ENCODE measurements around the gene MRPS25.

Gene MRPS25

DNA sequence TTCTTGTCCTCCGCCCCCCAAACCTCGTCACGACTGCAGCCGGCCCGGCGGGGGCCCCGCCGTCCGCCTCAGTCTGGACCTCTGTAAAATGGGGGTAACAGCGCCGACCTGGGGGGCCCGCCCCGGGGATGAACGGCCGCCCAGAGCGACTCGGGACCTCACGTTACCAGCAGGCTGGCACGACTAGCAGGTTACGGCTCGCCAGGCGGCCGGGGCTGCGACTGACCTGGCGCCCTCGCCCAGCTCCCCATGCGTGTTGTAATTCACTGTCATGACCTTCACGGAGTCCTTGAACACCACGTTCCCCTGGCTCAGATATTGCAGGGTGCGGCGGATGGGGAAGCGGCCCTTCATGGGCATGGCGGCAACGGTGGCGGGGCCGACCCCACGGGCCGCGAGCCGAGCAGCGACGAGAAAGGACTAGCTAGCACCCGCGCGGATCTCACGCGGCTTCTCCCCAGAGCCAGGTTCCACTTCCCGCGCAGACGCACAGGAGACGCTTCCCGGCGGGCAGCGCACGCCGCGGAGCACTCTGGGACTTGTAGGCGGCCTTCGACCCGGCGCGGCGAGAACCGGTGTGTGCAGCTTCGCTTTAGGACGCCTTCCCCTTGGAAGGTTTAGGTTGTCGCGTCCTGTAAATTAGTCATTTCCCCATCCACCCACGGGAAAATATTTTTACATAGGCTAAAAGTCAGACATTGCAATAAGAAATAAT is at the start of gene MRPS25:
Gene MRPS25, minus strand, starts transcription at position 481 of the 715 bp plus-strand sequence. Its CDS starts 121 bp downstream, at position 360.
- peak; percentile 77 for DNase-seq

- no peak for DNase-seq
Measured at GRCh38 chr3:15113884-15114283, 48.8 kb upstream of the MRPS25 start.

GRCh38 chr3:15113471-15113870 is 48.4 kb upstream of the MRPS25 start:
- DNase-seq: peak; percentile 56

- DNase-seq: no peak
Measured at GRCh38 chr3:15112011-15112410, 46.9 kb upstream of the MRPS25 start.

DNA sequence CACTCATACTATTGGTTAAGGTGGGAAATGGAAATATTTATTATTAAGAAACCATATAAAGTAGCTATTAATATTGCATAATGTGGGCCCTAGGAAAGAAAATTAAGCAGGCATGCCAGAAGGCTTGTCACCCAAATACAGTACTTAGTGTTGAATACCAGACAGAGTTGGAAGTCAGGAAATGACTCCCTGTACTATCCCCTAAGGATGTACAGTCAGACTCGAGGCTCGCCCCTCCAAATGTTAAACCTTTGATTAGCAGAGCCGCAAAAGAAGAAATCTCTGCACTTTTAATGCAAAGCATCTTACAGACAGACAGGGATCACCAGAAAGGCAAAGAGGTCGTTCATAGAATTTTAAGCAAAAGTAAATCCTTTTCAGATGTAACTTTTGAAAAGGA is 45.1 kb upstream of the MRPS25 start:
- no peak for DNase-seq

GRCh38 chr3:15108869-15109268 is 43.8 kb upstream of the MRPS25 start:
- no peak for DNase-seq

DNA sequence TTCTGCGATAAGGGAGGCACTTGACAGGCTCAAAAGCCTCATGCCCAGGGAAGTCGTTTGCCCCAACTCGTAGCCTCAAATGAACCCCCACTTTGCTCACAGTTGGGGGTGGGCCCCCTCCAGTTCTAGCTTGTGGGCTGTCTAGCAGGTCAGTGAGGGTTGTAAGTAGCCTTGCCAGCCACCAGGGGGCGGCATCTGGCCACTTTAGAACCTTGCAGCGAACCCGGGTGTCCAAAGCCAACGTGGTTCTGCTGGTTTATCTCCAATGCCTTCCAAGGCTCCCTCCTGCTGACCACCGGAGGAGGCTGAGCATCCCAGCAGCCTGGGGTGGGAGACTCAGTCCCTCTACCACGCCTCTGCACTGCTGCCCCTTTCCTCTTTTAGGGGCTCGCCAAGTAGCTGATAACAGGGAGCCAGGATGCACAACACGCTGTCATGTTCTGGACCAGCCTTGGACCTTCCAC is 43.0 kb upstream of the MRPS25 start:
- peak; percentile 56 for DNase-seq

- DNase-seq: no peak
Measured at GRCh38 chr3:15107075-15107947, 42.2 kb upstream of the MRPS25 start.

- DNase-seq: no peak
Measured at GRCh38 chr3:15102836-15103235, 37.7 kb upstream of the MRPS25 start.

DNA sequence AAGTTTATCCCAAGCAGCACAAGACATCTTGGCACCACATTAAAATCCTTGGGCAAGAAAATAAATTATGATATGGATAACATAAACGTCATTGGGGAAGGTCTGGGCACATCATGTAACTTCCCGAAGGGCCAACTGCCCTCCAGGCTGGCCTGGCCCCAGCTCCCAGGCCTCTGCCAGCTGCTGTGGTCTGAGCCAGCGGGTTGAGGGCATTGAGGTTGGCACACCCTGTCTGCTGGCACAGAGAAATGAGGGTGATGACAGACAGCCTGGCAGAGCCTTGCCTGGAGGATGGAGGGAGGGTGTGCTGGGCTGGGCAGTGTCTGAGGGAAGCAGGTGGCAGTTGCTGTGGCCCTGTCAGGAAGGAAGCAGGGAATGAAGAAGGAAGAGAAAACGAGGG is 37.1 kb upstream of the MRPS25 start:
- DNase-seq: no peak

- no peak for DNase-seq
Measured at GRCh38 chr3:15099364-15100098, 34.4 kb upstream of the MRPS25 start.

DNA sequence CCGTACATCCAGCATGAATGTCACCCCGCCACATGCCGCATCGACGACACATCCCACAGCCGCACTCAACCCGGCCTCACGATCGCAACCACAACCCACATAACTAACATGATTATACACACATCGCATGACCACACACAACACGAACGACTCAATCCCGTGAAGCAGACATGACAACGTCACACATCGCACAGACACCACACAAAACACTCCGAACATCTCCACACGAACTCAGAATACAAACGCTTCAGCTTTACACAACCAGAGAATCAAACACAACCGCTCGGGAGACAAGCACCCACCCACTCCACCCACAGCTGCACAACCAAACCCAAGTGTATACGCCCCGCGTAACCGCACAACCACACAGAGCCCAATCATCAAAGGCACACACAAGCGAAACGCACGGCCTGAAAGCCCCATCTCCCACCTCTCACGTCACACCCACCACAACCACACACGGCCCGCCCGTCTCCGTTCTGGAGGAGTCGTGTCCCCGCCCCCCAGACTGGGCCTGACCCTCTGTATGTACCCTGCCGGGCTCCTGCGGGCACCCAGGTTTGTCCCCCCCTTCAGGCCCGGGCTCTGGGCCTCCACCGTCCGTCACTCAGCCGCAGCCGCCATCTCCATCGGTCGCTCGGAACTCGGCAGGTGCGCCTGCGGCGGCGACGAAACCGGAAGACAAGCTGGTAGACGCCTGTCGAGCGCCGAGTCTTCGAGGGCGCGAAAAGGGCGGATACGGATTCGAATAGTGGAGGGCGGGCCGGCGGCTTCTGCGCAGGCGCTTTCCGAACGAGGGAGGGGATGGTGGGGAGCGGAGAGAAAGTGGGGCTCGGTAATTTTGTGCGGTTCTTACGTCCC is 33.6 kb upstream of the MRPS25 start, which contains the start of gene RBSN:
Gene RBSN, minus strand, starts transcription at position 646 of the 861 bp plus-strand sequence. CDS start 3,028 bp downstream, outside the sequence.
- DNase-seq: peak; percentile 94

GRCh38 chr3:15097891-15098290 is 32.8 kb upstream of the MRPS25 start:
- no peak for DNase-seq

GRCh38 chr3:15096046-15096445 is 30.9 kb upstream of the MRPS25 start:
- no peak for DNase-seq

DNA sequence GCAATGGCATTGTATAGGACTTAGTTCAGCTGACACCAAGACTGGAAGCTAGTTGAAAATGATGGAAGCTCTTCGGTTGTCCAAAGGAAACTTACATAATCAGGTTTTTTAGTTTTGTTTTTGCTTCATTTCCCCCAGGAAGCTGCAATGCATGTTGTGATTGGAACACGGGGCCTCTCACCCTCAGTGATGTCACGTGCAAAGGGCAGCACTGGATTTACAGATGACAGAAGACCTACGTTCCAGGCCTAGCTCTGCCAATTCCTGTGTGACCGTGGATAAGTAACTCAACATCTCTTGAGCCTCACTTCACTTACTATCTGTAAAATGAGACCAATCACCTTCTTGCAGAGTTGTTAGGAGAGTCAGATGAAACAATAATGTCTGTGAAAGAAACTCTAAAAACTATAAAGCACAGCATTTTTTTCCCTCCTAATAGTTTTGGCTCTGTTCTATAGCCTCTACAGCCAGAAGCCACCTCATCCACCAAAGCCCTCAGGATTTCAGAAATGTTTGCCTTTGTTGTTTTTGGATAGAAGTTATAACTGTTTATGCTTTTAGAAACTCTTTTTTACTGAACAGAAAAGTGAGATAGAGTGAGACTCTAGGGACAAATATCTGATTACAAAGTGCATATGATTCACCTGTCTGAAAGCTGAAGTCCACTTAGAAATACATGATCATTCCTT is 29.2 kb upstream of the MRPS25 start:
- DNase-seq: no peak

DNA sequence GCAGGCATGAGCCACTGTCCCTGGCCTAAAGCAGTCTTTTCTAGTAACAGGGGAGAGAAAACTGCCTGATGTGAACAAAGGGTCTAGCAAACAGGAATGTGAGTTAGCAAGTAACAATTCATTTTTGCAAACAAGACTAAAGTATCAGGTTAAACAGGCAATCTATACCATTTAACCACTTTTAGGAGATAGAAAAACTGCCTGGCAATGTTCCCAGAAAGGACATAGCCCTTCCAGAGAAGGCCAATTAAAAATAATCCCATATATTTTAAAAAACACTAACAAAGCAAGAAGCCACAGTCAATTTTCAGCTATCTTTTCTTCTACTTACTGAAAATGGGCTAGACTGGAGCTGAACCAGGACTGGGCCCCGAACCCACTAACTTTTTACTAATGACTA is 27.6 kb upstream of the MRPS25 start:
- no peak for DNase-seq

DNA sequence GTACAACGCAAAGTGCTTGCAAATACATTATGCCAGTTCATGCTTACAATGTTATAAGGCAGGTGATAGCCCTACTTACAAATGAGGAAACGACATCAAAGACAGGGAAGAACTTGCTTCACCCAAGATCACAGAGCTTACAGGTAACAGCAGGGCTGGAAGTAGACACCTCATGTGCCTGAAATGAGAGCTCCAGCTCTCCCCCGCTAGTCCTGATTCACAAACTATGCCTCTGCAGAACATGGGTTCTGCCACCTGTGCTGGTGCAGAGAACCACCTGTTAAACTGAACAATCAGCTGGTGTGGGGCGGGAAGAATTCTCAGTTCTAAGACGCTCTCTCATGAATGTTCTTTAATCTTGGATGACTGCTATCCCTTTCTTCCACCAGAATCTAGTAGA is 26.5 kb upstream of the MRPS25 start:
- no peak for DNase-seq

DNA sequence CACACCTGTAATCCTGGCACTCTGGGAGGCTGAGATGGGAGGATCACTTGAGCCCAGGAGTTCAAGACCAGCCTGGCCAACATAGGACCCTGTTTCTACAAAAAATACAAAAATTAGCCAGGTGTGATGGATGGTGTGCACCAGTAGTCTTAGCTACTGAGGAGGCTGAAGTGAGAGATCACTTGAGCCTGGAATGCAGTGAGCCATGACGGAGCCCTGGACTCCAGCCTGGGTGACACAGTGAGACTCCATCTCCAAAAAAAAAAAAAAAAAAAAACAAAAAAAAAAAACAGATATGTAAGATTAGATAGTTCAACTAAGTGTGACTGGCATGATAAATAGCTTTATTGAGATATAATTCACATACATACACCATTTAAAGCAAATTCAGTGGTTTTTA is 24.1 kb upstream of the MRPS25 start:
- no peak for DNase-seq

DNA sequence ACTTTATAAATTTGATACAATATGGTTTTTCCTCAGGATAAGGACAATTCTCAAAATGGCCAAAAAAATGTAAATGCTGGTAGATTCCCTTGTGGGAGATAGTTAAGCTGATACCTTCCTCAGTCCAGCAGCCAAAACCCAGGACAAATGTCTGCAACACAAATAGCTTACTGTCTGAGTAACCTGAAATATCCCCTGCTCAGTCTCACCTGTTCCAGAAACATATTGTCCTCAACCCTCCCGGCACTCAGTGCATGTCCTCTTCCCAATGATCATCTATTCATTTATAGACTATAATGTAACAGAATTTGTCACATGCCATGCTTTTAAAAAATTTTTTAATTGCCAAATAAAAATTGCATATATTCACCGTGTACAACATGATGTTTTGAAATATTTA is 21.6 kb upstream of the MRPS25 start:
- DNase-seq: no peak

- DNase-seq: no peak
Measured at GRCh38 chr3:15086263-15086662, 21.1 kb upstream of the MRPS25 start.

- DNase-seq: no peak
Measured at GRCh38 chr3:15083252-15083651, 18.1 kb upstream of the MRPS25 start.
